ENCODE results near the gene NUS1.
"Not testable (repeated sequence)": the region's sequence is repeated elsewhere in the genome, so short reads cannot be mapped to it uniquely, and the experiment has no call there.

The NUS1 gene

GRCh38 chr6:117674991-117675657 is at the start of gene NUS1:
Gene NUS1 (plus strand): TSS chr6:117675469. CDS start chr6:117675671, 202 bp downstream.
- DNase-seq = peak; percentile 87

GRCh38 chr6:117627533-117627932 is 47.7 kb upstream of the NUS1 start:
- no peak for DNase-seq

- no peak for DNase-seq
These were observed 46.1 kb upstream of the NUS1 start for GRCh38 chr6:117629119-117629660.

- no peak for DNase-seq
These were observed 37.5 kb upstream of the NUS1 start for GRCh38 chr6:117637770-117638169.

- DNase-seq = no peak
These were observed 32.3 kb upstream of the NUS1 start for GRCh38 chr6:117642976-117643375.

- not testable (repeated sequence) for DNase-seq
These were observed 23.3 kb upstream of the NUS1 start for GRCh38 chr6:117651984-117652383.

- no peak for DNase-seq
These were observed 21.3 kb upstream of the NUS1 start for GRCh38 chr6:117653949-117654348.

- DNase-seq = no peak
These were observed 19.9 kb upstream of the NUS1 start for GRCh38 chr6:117655380-117655779.

- no peak for DNase-seq
These were observed 8.4 kb upstream of the NUS1 start for GRCh38 chr6:117666881-117667280.

GRCh38 chr6:117668736-117669135 is 6.5 kb upstream of the NUS1 start:
- no peak for DNase-seq

GRCh38 chr6:117674503-117674902 is 766 bp upstream of the NUS1 start:
- DNase-seq = no peak

- not testable (repeated sequence) for DNase-seq
These were observed 511 bp downstream of the NUS1 start for GRCh38 chr6:117675658-117676301.

GRCh38 chr6:117676577-117677218 is 1.4 kb downstream of the NUS1 start:
- no peak for DNase-seq

- no peak for DNase-seq
These were observed 2.4 kb downstream of the NUS1 start for GRCh38 chr6:117677553-117678141.

GRCh38 chr6:117681162-117681741 is 6.0 kb downstream of the NUS1 start:
- no peak for DNase-seq

GRCh38 chr6:117684749-117685148 is 9.5 kb downstream of the NUS1 start:
- no peak for DNase-seq

GRCh38 chr6:117685359-117685758 is 10.1 kb downstream of the NUS1 start:
- no peak for DNase-seq

GRCh38 chr6:117687021-117687648 is 11.9 kb downstream of the NUS1 start:
- DNase-seq = no peak

- DNase-seq = not testable (repeated sequence)
These were observed 14.3 kb downstream of the NUS1 start for GRCh38 chr6:117689584-117689983.

- DNase-seq = no peak
These were observed 31.2 kb downstream of the NUS1 start for GRCh38 chr6:117706504-117706903.

GRCh38 chr6:117706936-117707509 is 31.8 kb downstream of the NUS1 start:
- DNase-seq = not testable (repeated sequence)

GRCh38 chr6:117711369-117711768 is 36.1 kb downstream of the NUS1 start:
- DNase-seq = no peak
